ENCODE data around the gene VPS37C.

Gene VPS37C

DNA sequence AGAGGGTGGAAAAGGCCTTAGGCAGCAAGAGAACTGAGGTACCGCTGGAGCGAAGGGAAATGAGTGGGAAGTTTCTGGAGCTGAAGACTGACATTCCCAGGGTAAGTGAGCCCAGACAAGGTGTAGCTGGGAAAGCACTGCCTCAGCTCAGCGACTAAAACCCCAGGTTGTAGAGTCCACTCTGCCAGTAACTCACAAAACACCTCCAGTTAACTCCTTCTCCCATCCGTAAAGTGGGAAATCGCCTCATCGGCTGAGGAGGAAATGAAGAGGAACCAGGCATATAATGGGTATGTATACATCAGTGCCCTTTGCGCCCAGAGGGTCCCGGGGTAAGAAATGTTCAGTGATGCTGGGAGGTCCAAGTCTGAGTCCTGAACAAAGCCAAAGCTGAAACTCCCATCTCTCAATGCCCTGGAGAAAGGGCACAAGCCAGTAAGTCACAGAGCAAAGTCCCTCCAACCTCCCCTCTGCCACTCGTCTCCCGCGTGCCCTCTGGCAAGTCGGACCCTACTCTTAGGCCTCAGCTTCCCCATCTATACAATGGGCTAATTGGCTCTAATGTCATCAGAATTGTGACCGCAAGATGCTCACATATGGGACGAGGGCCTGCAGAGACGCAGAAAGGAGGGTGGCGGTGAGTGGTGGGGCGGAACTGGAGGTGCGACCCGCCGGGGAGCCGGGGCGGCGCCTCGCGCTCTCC is 588 bp downstream of the VPS37C start:
- Histone ChIP-seq H3K4me1 (ENCODE audit: insufficient read depth, poor library complexity, severe bottlenecking) (peaks cover 22% of the 10 kb centered on the region), H3K27ac (ENCODE audit: poor library complexity, severe bottlenecking) (peak overlapping the region; percentile 80), H3K27me3 (ENCODE audit: insufficient read depth, poor library complexity, severe bottlenecking) (no peaks in the 10 kb centered on the region), H3K4me3 (ENCODE audit: severe bottlenecking) (peak overlapping the region; percentile 64), H3K36me3 (ENCODE audit: low read depth) (peaks cover 12% of the 10 kb centered on the region), H3K9me3 (ENCODE audit: severe bottlenecking) (no peaks in the 10 kb centered on the region)
- DNase-seq (ENCODE audit: low spot score) (no peak), ATAC-seq (ENCODE audit: low read depth) (no peak)
- TF ChIP-seq CTCF (IDR thresholded peaks at IDR 0.05; ENCODE audit: poor library complexity, severe bottlenecking): no peak

DNA sequence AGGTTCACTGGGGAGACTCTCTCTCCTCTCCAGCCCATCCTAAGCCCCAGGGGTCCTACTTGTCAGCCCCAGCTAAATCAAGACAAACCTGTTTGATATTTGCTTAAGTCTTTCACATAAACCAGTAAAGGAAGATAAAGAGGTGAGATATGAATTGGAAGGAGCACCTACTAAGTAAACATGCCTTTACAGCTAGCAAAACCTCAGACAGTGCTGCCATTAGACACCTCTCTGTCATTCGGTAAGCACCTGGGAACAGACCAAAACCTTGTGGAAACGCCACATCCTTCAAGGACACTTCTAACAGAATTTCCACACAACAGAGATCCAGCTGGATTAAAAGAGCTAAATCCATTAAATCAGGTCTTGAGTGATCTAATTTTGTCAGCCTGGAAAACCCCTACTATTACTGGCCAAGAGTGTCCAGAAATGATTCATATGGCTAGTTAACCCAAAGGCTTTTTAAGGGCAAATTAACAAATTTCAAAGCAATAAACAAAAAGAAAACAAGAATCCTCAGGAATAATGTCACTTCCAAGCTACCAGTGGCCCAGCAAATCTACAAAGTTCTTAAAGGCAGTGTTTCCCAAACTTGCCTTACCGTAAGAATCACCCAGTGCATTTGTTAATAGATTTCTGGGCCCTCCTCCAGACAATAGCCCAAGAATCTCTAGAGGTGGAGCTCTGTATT is 2.4 kb downstream of the VPS37C start:
- H3K9me3 ChIP-seq (ENCODE audit: severe bottlenecking): peaks cover 9% of the 10 kb centered on the region
- DNase-seq (ENCODE audit: low spot score) (no peak), ATAC-seq (ENCODE audit: low read depth) (peak; percentile 11; the same call in 2 of the 3 replicates)
- peaks cover 26% of the 10 kb centered on the region for H3K4me1 ChIP-seq (ENCODE audit: insufficient read depth, poor library complexity, severe bottlenecking)
- H3K27me3 ChIP-seq (ENCODE audit: insufficient read depth, poor library complexity, severe bottlenecking): no peaks in the 10 kb centered on the region
- H3K36me3 ChIP-seq (ENCODE audit: low read depth): peaks cover 25% of the 10 kb centered on the region
- TF ChIP-seq CTCF (IDR thresholded peaks at IDR 0.05; ENCODE audit: poor library complexity, severe bottlenecking): no peak
- no peak overlapping the region for H3K4me3 ChIP-seq (ENCODE audit: severe bottlenecking)
- peak overlapping the region; percentile 80 for H3K27ac ChIP-seq (ENCODE audit: poor library complexity, severe bottlenecking)

DNA sequence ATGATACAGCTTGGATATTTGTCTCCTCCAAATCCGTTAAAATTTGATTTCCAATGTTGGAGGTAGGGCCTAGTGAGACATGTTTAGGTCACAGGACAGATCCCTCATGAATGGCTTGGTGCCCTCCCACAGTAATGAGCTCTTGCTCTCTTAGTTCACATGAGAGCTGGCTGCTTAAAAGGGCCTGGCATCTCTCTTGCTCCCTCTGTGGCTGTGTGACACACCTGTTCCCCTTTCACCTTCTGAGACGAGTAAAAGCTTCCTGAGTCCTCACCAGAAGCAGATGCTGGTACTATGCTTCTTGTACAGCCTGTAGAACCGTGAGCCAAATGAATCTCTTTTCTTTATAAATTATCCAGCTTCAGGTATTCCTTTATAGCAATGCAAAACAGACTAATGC is 3.5 kb downstream of the VPS37C start:
- DNase-seq (ENCODE audit: low spot score) (no peak), ATAC-seq (ENCODE audit: low read depth) (no peak)
- H3K27me3 ChIP-seq (ENCODE audit: insufficient read depth, poor library complexity, severe bottlenecking): no peaks in the 10 kb centered on the region
- TF ChIP-seq CTCF (IDR thresholded peaks at IDR 0.05; ENCODE audit: poor library complexity, severe bottlenecking): no peak
- peaks cover 9% of the 10 kb centered on the region for H3K9me3 ChIP-seq (ENCODE audit: severe bottlenecking)
- H3K4me3 ChIP-seq (ENCODE audit: severe bottlenecking): no peak overlapping the region
- H3K4me1 ChIP-seq (ENCODE audit: insufficient read depth, poor library complexity, severe bottlenecking): peaks cover 36% of the 10 kb centered on the region
- H3K36me3 ChIP-seq (ENCODE audit: low read depth): peaks cover 25% of the 10 kb centered on the region
- H3K27ac ChIP-seq (ENCODE audit: poor library complexity, severe bottlenecking): peak overlapping the region; percentile 80

DNA sequence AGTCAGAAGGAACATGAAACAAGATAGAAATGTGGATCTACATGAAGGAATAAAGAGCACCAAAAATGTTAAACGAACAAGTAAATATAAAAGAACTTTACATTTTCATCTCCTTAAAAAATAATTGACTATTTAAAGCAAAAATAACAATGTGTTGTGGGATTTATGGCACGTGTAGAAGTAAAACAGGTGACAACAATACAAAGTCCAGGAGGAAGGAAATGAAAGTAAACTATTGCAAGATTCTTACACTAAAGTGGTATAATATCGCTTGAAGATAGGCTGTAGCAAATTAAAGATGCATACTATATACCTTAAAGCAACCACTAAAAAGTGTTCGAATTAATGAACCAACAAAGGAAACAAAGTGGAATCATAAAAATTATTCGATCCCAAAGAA is 5.5 kb downstream of the VPS37C start:
- no peak overlapping the region for H3K4me3 ChIP-seq (ENCODE audit: severe bottlenecking)
- peaks cover 9% of the 10 kb centered on the region for H3K9me3 ChIP-seq (ENCODE audit: severe bottlenecking)
- no peaks in the 10 kb centered on the region for H3K27me3 ChIP-seq (ENCODE audit: insufficient read depth, poor library complexity, severe bottlenecking)
- H3K27ac ChIP-seq (ENCODE audit: poor library complexity, severe bottlenecking): no peak overlapping the region
- peaks cover 34% of the 10 kb centered on the region for H3K4me1 ChIP-seq (ENCODE audit: insufficient read depth, poor library complexity, severe bottlenecking)
- no peak for ATAC-seq (ENCODE audit: low read depth)
- TF ChIP-seq CTCF (IDR thresholded peaks at IDR 0.05; ENCODE audit: poor library complexity, severe bottlenecking): no peak
- no peak for DNase-seq (ENCODE audit: low spot score)
- peaks cover 25% of the 10 kb centered on the region for H3K36me3 ChIP-seq (ENCODE audit: low read depth)

DNA sequence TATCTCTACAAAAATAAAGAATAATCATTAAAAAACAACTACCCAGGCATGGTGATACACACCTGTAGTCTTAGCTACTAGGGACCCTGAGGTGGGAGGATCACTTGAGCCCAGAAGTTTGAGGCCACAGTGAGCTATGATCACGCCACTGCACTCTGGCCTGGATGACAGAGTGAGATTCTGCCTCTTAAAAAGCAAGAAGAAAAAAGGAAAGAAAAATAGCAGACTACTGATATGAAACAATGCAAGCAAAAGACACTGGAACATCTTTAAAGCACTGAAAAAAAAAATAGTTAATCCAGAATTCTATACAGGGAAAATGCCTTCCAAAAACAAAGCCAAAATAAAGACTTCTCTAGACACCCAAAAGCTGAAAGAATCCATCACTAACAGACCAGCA is 5.9 kb downstream of the VPS37C start:
- Histone ChIP-seq H3K27ac (ENCODE audit: poor library complexity, severe bottlenecking) (no peak overlapping the region), H3K27me3 (ENCODE audit: insufficient read depth, poor library complexity, severe bottlenecking) (no peaks in the 10 kb centered on the region), H3K4me3 (ENCODE audit: severe bottlenecking) (no peak overlapping the region), H3K9me3 (ENCODE audit: severe bottlenecking) (peaks cover 9% of the 10 kb centered on the region), H3K36me3 (ENCODE audit: low read depth) (peaks cover 25% of the 10 kb centered on the region), H3K4me1 (ENCODE audit: insufficient read depth, poor library complexity, severe bottlenecking) (peaks cover 38% of the 10 kb centered on the region)
- no peak for DNase-seq (ENCODE audit: low spot score)
- no peak for ATAC-seq (ENCODE audit: low read depth)
- no peak for TF ChIP-seq CTCF (IDR thresholded peaks at IDR 0.05; ENCODE audit: poor library complexity, severe bottlenecking)

All from RWPE2 (cell line).